Activated CD8-positive, alpha-beta memory T cell treated with anti-CD3 and anti-CD28 coated beads for 24 hours (primary cell): ENCODE data around the gene SEBOX.
A peak's percentile ranks its signal among the peaks of the same experiment; 100 is the strongest.

ENCODE experiments used
- DNase-seq: peaks from one replicate; pipeline ENCODE4 v3.0.0-alpha.2; 2020

SEBOX gene, protein sequence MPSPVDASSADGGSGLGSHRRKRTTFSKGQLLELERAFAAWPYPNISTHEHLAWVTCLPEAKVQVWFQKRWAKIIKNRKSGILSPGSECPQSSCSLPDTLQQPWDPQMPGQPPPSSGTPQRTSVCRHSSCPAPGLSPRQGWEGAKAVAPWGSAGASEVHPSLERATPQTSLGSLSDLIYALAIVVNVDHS

DNA sequence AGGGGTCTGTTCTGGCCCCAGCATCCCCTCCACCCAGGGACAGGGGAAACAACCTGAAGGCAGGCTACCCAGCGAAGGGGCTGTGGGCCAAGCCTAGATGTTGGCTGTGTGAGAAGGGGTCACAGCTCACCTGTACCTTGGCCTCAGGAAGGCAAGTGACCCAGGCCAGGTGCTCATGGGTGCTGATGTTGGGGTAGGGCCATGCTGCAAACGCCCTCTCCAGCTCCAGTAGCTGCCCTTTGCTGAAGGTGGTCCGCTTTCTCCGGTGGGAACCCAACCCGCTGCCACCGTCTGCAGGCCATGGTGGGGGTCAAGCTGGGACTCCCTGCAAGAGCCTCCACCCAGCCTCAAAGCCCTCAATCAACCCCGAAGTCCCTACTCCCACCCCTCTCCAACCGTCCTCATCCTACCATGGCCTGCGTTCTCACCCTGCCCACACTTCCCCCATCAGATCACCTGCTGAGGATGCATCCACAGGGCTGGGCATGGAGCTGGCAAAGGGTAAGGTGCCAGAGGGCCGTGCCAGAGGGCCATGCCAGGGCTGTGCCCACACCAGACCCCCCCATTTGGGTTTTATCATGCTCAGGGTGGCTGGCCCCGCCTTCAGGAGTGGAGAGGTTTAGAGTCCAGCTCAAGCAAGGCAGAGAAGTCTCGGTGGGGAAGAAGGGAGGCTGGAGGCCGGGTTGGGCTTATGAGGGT lies at the start of gene SEBOX:
TSS of gene SEBOX (minus strand) at position 535 of the 699 bp plus-strand sequence. CDS start at position 487, 48 bp downstream.
- no peak for DNase-seq

DNA sequence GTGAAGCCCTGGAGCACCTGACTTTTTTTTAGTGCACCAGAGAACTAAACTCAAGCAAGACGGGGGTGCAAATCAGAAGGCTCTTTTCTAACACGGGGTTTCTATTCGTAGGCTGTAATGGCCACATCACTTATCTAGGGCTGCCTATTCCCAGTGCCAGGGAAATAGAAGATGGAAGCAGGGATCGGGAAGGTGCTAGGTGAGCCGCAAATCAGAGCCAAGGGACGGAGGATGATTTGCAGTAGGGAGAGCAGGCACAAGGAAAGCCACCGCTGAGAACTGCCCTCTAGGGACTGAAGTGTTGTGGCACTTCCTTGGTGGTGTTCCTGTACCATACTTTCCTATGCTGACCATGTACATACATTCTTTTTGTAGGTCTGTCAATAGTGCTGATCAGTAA lies 48.8 kb upstream of the SEBOX start:
- no peak for DNase-seq

- DNase-seq, result no peak
These were observed 47.1 kb upstream of the SEBOX start for GRCh38 chr17:28412099-28412498.

DNA sequence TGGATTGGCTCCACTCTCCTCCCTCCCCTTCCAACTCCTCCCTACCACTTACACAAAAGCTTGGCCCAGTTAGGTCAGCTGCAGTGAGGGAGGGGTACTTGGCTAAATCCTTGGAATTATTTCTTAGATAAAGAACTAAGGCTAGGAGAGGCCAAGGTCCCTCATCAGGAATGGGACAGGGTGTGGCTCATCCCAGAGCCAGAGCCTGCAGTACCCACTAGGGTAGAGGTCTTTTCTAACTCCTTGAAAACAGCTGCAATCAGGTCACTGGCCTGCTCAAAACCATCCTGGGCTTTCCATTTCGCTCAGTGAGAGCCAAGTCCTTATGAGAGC lies 42.9 kb upstream of the SEBOX start:
- no peak for DNase-seq

DNA sequence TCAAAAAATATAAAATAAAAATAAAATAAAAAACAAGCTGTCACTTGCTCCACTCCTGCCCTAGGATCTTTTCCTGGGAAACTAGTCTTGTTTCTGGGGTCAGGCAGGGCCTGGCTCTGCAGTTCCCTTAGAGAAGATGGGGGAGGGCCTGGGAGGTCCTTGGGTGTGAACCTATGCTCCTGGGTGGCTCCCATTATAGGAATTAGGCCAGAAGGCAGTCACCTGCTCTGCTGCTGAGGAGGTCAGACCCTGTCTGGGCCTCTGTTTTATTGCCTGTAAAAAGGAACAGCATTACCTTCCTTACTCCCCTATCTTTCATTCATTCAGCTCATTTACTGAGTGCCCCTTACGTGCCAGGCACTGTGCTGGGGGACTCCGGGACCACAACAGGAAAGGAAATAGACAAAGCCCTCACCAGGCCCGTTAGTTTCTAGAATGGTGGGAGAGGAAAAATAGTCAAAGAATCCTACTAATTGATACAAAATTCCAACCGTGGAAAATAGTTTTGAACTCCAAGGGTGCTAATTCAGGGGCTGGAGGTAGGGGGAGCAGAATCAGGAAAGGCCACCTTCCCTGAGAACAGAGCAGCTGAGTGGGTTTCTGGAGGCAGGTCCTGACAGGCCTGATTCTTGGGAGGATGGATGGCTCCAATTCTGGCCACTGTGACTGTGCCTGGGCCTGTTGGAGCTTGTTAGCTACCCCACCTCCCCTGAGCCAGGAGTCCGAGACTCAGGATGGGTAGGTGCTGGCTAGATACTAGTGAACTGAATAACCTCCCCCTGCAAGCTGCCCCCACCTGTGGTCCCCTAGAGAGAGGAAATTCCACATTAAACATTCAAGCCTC lies 42.4 kb upstream of the SEBOX start:
- DNase-seq, result no peak

- DNase-seq, result no peak
These were observed 41.4 kb upstream of the SEBOX start for GRCh38 chr17:28406473-28406814.

DNA sequence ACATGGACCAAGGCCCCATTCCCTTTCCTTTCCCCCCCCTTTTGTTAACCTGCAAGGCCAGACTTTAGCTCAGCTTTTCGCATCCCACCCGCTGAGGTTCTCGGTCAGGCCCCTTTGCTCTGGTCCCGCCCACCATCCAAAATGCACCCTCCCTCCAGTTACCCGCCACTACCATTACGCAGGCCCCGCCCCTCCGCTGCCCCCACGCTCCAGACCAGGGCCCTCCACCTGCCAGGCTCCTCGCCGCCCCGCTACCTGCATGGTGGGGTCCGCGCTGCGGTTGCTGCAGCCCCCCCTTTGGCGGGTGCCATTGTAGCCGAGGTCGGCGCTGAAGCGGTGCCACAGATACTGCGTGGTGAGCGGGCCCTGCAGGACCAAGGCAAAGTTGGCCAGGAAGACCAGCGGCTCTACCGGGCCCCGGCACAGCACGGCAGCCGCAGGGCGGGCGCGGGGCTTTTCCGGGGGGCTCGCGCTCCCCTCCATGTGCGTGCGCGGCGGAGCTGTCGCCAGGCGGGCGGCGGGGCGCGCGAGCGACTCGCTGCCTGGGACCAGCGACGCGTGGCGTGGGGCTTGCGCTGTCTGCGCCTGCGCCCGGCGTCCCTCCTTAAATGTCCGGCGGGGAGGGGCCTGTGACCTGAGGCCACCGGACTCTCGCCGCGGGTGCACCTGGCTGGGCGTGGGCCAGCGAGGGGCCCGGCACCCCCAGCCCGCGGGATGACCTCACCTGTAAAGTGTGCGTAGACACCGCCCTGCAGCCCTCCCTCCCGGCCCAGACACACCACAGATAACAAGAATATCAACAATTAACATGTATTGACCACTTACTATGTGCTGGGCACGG lies 40.9 kb upstream of the SEBOX start, which contains the start of gene SLC46A1:
TSS of gene SLC46A1 (minus strand) at position 581 of the 841 bp plus-strand sequence. CDS start at position 483, 98 bp downstream.
- peak; percentile 87 for DNase-seq

GRCh38 chr17:28404812-28405570 lies 40.0 kb upstream of the SEBOX start:
- DNase-seq, result no peak

DNA sequence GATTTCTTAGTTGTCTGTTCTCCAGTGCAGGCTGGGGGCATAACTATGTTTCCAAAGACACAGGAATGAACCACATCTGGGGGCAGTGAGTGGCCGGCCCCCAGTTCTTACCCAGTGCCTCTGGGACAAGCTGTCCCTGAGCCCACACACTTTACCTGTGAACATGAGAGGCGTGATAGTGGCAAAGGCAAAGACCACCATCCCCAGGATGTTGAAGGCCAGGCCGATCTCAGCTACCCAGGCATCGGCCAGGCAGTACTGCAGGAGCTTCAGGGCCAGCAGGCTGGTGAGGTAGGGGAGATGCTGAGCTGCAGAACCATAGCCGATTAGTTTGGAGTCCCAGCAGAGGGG lies 39.4 kb upstream of the SEBOX start:
- DNase-seq, result no peak

DNA sequence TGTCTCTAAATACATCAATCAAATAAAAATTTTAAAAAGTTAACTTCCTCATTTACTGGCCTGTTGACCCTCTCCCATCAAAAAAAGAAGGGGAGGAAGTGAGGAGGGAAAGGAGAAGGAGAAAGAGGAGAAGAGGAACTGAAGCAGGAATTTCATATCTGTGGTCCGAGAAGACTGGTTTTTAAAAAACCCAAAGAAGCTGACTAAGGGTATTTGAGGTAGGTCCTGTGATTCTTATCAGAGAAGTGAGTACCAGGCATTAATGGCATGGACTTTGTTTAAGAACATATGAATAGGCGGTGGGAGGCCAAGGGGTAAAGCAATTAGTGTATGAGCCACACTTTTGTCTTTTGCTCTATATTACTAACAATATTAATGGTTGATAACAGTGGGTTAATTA lies 39.0 kb upstream of the SEBOX start:
- DNase-seq, result no peak

DNA sequence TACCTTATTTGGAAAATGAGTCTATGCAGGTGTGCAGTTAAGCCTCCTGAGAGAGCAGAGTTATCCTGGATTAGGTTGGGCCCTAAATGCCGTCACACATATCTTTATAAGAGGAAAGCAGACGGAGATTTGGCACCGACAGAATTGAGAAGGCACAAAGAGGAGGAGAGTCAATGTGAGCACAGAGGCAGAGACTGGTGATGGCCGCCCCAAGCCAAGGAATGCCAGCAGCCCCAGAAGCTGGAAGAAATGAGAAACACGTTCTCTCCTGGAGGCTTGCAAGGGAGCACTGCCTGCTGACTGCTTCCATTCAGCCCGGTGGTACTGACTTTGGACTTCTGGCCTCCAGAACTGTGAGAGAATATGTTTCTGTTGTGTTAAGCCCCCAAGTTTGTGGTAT lies 37.8 kb upstream of the SEBOX start:
- no peak for DNase-seq

DNA sequence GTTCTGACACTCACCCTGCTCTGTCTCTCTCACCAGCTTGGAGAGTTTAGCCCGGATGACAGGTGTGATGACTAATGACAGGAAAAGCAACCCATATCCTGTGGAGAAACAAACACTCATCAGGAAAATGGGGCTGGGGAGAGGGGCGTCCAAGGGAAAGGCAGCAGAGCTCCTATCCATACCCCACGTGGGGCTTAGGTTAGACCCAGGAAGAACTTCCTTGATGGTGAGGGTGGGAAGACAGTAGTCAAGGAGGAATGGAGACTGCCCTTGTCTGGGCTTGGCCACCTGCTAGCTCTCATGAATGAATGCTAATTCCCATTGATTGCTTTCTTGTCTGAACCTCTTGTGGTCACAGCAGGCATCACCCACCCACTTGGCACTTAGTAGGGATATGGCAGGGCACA lies 37.2 kb upstream of the SEBOX start:
- DNase-seq, result no peak

- DNase-seq, result no peak
These were observed 34.8 kb upstream of the SEBOX start for GRCh38 chr17:28399808-28400207.

DNA sequence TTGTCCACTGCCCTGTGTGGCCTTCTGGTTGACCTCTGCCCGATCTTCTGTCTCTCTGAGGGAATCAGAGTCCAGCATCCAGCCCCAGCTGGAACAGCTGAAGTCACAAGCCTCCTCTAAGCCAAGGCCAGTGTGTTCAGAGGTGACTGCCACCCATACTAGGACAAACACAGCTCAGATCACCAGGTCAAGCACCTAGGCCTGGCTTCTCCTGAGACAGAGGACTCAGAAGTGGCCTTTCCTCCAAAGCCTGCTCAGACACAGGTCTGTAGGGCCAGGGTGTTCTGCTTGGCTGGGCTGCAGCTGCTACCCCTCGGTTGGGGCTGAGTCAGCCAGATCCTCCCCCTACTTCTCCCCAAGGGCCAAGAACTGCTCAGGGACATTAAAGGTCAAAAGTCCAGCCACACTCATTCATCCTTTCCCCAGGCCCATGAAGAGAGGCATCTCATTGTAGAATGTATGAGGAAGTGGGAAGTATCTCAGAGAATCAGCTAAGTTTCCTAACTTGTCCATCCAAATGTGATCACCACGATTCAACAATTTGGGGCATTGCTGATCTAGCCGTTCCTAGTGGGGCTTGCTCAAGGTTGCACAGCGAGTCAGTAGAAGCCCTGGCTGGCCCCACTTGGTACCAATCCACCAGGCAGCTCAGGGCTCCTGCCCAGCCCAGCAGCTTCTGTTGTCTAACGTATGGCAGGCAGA lies 33.4 kb upstream of the SEBOX start:
- DNase-seq, result no peak

- no peak for DNase-seq
These were observed 32.8 kb upstream of the SEBOX start for GRCh38 chr17:28397687-28398279.

- no peak for DNase-seq
These were observed 32.3 kb upstream of the SEBOX start for GRCh38 chr17:28397275-28397674.

GRCh38 chr17:28396635-28397239 lies 31.7 kb upstream of the SEBOX start:
- no peak for DNase-seq

GRCh38 chr17:28395968-28396367 lies 31.0 kb upstream of the SEBOX start:
- DNase-seq, result no peak

- no peak for DNase-seq
These were observed 30.4 kb upstream of the SEBOX start for GRCh38 chr17:28395426-28395825.

DNA sequence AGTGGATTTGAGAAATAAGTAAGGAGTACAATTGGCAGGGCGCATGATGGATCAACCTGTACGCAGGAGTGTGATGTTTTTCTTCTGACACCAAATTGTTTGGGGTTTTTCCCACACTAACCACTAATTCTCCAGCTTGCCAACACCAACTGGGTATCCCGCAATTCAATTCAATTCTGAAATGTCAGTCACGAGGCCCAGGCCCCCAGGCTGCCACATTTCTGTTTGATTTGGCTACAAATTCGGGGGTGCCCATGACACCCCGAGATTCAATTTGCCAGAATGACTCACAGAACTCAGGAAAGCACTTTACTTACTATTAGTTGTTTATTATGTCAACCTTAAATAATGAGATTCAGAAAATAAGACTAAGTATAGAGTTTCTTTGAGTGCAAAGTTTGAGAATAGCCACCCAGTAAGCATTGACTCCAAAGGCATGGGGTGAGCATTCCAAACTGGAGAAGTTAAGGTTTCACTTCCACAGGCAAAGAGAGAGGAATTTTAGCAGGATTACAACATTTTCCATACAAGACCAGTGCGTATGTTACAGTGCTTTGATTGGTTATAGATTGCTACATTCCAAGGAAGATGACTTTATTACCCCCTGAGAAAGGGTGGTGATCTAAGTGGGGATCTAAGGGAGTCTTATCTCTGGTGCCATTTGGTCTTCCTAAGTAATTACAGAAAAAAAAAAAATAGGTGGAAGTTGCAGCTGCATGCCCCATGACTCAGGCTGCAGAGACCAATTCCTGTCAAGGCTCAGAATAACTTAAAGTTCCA lies 29.5 kb upstream of the SEBOX start:
- DNase-seq, result no peak
